GM21786 (cell line): Measurements from ENCODE around the gene NPIPB5.
"Not testable (repeated sequence)": the region's sequence is repeated elsewhere in the genome, so short reads cannot be mapped to it uniquely, and the experiment has no call there.

Source experiments
- ATAC-seq: cut with Tn5 transposase; IDR thresholded peaks from one replicate; pipeline ENCODE4 v1.9.1; 2021; ENCODE audit not compliant: unreplicated experiment

NPIPB5 gene

GRCh38 chr16:22510591-22510990 is at the start of gene NPIPB5:
Gene NPIPB5, plus strand, starts transcription at chr16:22510891. Its CDS starts 2,911 bp downstream, at chr16:22513802.
- ATAC-seq = not testable (repeated sequence)

GRCh38 chr16:22468846-22469245 is 41.8 kb upstream of the NPIPB5 start:
- ATAC-seq = not testable (repeated sequence)

- not testable (repeated sequence) for ATAC-seq
Observed at GRCh38 chr16:22537996-22538395, 27.3 kb downstream of the NPIPB5 start.

- ATAC-seq = not testable (repeated sequence)
Observed at GRCh38 chr16:22544809-22545208, 34.1 kb downstream of the NPIPB5 start.

- not testable (repeated sequence) for ATAC-seq
Observed at GRCh38 chr16:22546630-22547029, 35.9 kb downstream of the NPIPB5 start.

GRCh38 chr16:22547170-22547765 is 36.6 kb downstream of the NPIPB5 start:
- ATAC-seq = not testable (repeated sequence)

- ATAC-seq = not testable (repeated sequence)
Observed at GRCh38 chr16:22549853-22550252, 39.2 kb downstream of the NPIPB5 start.

- ATAC-seq = not testable (repeated sequence)
Observed at GRCh38 chr16:22551143-22551542, 40.5 kb downstream of the NPIPB5 start.

- not testable (repeated sequence) for ATAC-seq
Observed at GRCh38 chr16:22551651-22552050, 41.0 kb downstream of the NPIPB5 start.

- not testable (repeated sequence) for ATAC-seq
Observed at GRCh38 chr16:22556759-22557158, 46.1 kb downstream of the NPIPB5 start.
